GM23338 (cell line): ENCODE measurements around the gene SLC25A18. TPM values are rescaled to one million over a fixed set of nuclear protein-coding genes. Genes with fewer than 3 reads are reported as not detected.
"Not testable (repeated sequence)": the region's sequence is repeated elsewhere in the genome, so short reads cannot be mapped to it uniquely, and the experiment has no call there.

Experiments
- ATAC-seq: fragments of 200-7000 bp; cut with Tn5 transposase; 3 replicates; pipeline ENCODE4 v1.9.1; 2020
- DNase-seq: peaks from one replicate; pipeline ENCODE4 v3.0.0-alpha.2; 2015; ENCODE audit warnings: low spot score
- H2AFZ ChIP-seq: fragments of 200-600 bp; sonication (generic); 2 replicates; pipeline ENCODE4 v1.8.0; 2016; ENCODE audit warnings: antibody characterized with exemption, mild to moderate bottlenecking, moderate library complexity
- H3F3A ChIP-seq: fragments of 200-600 bp; sonication (generic); replicated peaks from 2 replicates; pipeline ENCODE4 v1.8.0; 2017; ENCODE audit warnings: antibody characterized with exemption, mixed run types, low read depth
- H3K27ac ChIP-seq: fragments of 200-600 bp; sonication (generic); 2 replicates; pipeline ENCODE4 v1.6.1; 2016; ENCODE audit warnings: low read depth
- H3K27me3 ChIP-seq: fragments of 200-600 bp; sonication (generic); 2 replicates; pipeline ENCODE4 v1.8.0; 2016; ENCODE audit warnings: mild to moderate bottlenecking, mixed run types, moderate library complexity; ENCODE audit not compliant: insufficient read depth
- H3K36me3 ChIP-seq: fragments of 200-600 bp; sonication (generic); 2 replicates; pipeline ENCODE4 v1.8.0; 2016; ENCODE audit warnings: mild to moderate bottlenecking; ENCODE audit not compliant: insufficient read depth
- H3K4me1 ChIP-seq: fragments of 200-600 bp; sonication (generic); 2 replicates; pipeline ENCODE4 v1.8.0; 2016; ENCODE audit warnings: mild to moderate bottlenecking, moderate library complexity; ENCODE audit not compliant: insufficient read depth
- H3K4me2 ChIP-seq: fragments of 200-600 bp; sonication (generic); 2 replicates; pipeline ENCODE4 v1.7.1; 2017; ENCODE audit warnings: mixed run types
- H3K4me3 ChIP-seq: fragments of 200-600 bp; sonication (generic); 2 replicates; pipeline ENCODE4 v1.6.1; 2016; ENCODE audit warnings: mixed run types
- H3K79me2 ChIP-seq: fragments of 200-600 bp; sonication (generic); replicated peaks from 2 replicates; pipeline ENCODE4 v1.8.0; 2017; ENCODE audit warnings: mild to moderate bottlenecking; ENCODE audit not compliant: insufficient read depth
- H3K9me2 ChIP-seq: fragments of 200-600 bp; sonication (generic); 2 replicates; pipeline ENCODE4 v1.8.0; 2017; ENCODE audit not compliant: insufficient read depth
- H4K20me1 ChIP-seq: fragments of 200-600 bp; sonication (generic); replicated peaks from 2 replicates; pipeline ENCODE4 v1.8.0; 2017; ENCODE audit warnings: mild to moderate bottlenecking; ENCODE audit not compliant: insufficient read depth
- H3K27ac Mint-ChIP-seq: 2 replicates; pipeline ENCODE4 v1.8.0; 2020; ENCODE audit warnings: inconsistent platforms, mild to moderate bottlenecking, moderate library complexity, mixed read lengths
- H3K27me3 Mint-ChIP-seq: 3 replicates; pipeline ENCODE4 v1.8.0; 2022; ENCODE audit warnings: low read depth, mild to moderate bottlenecking, moderate library complexity, mixed read lengths, inconsistent platforms; ENCODE audit not compliant: insufficient read depth, poor library complexity
- H3K36me3 Mint-ChIP-seq: 3 replicates; pipeline ENCODE4 v1.8.0; 2021; ENCODE audit warnings: low read depth, mild to moderate bottlenecking, inconsistent platforms, moderate library complexity, mixed read lengths
- H3K4me1 Mint-ChIP-seq: 3 replicates; pipeline ENCODE4 v1.8.0; 2020; ENCODE audit warnings: mild to moderate bottlenecking, inconsistent platforms, mixed read lengths
- H3K4me3 Mint-ChIP-seq: 3 replicates; pipeline ENCODE4 v1.8.0; 2021; ENCODE audit warnings: moderate library complexity, mild to moderate bottlenecking, inconsistent platforms, mixed read lengths
- H3K9me3 Mint-ChIP-seq: 3 replicates; pipeline ENCODE4 v1.8.0; 2020; ENCODE audit warnings: moderate library complexity, mild to moderate bottlenecking, inconsistent platforms, mixed read lengths
- CREB1 ChIP-seq: fragments of 250-450 bp; sonication (Bioruptor Pico); IDR thresholded peaks from 2 replicates; pipeline ENCODE4 v1.5.0; 2020; ENCODE audit warnings: low read depth, mild to moderate bottlenecking, moderate library complexity
- EZH2phosphoT487 ChIP-seq: fragments of 200-600 bp; sonication (generic); IDR thresholded peaks from one replicate; pipeline ENCODE4 v1.8.1; 2018; ENCODE audit warnings: antibody characterized with exemption; ENCODE audit not compliant: unreplicated experiment
- JUNB ChIP-seq: IDR thresholded peaks from one replicate; pipeline ENCODE4 v1.6.1; 2016; ENCODE audit warnings: antibody characterized with exemption; ENCODE audit not compliant: unreplicated experiment
- ZNF114 ChIP-seq: fragments of 250-450 bp; sonication (Bioruptor Pico); IDR thresholded peaks from 2 replicates; pipeline ENCODE4 v1.5.0; 2020; ENCODE audit warnings: mild to moderate bottlenecking, moderate library complexity
- ZNF331 ChIP-seq: fragments of 250-450 bp; sonication (Bioruptor Pico); IDR thresholded peaks from 2 replicates; pipeline ENCODE4 v1.5.0; 2020; ENCODE audit warnings: low read depth, mild to moderate bottlenecking, moderate library complexity
- polyA plus RNA-seq: library from polyadenylated mRNA; unstranded; fragments of >200 nt; fragmentation: Nextera tagmentation; extraction: Ambion mirVana; gene quantifications from 2 replicates; pipeline ENCODE4 v1.2.1, GENCODE V29; 2016
- total RNA-seq: library from RNA; depleted of rRNA; stranded (reverse); fragments of >200 nt; shearing (Covaris generic); gene quantifications from 2 replicates; pipeline ENCODE4 v1.2.3, GENCODE V29; 2014
- TF ChIP-seq, protein P1 (sequence below), 2 experiments: fragments of 200-600 bp in 1 of 2; sonication (generic) in 1 of 2; conservative IDR thresholded peaks; 2 replicates each; pipeline versions ENCODE4 v1.5.1 to v1.6.1; 2016 to 2017; ENCODE audit warnings: antibody characterized with exemption in 2 of 2, low read depth in 2 of 2, mild to moderate bottlenecking in 2 of 2, moderate library complexity in 1 of 2
- TF ChIP-seq, protein P2 (sequence below): IDR thresholded peaks from one replicate; pipeline ENCODE4 v1.6.1; 2018; ENCODE audit warnings: antibody characterized with exemption; ENCODE audit not compliant: unreplicated experiment
- TF ChIP-seq, protein P3 (sequence below): IDR thresholded peaks from 2 replicates; pipeline ENCODE4 v1.6.1; 2016; ENCODE audit warnings: antibody characterized with exemption

Gene SLC25A18
- total and polyA plus RNA-seq, 2 experiments from 2014 or later: 1.2 to 1.9 TPM

DNA sequence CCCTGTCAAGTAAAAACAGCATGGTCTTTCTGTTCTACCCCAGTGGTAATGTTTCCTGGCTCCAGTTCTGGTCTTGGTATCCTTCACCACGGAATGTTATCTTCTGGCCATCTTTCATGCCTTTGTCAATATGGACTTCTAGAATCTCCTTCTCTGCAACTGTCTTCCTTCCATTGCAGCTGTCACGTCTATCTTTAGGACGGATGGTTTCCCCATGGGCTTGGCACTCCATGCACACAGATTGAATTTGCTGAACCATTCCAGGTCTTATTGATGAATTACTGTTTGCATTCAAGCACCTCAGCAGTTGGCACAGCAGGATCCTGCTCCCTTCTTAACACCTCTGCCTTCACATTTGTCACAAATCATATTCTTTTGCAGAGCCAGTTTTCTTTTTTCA, 44.9 kb upstream of the SLC25A18 start (continued):
- TF ChIP-seq, protein P1, sequence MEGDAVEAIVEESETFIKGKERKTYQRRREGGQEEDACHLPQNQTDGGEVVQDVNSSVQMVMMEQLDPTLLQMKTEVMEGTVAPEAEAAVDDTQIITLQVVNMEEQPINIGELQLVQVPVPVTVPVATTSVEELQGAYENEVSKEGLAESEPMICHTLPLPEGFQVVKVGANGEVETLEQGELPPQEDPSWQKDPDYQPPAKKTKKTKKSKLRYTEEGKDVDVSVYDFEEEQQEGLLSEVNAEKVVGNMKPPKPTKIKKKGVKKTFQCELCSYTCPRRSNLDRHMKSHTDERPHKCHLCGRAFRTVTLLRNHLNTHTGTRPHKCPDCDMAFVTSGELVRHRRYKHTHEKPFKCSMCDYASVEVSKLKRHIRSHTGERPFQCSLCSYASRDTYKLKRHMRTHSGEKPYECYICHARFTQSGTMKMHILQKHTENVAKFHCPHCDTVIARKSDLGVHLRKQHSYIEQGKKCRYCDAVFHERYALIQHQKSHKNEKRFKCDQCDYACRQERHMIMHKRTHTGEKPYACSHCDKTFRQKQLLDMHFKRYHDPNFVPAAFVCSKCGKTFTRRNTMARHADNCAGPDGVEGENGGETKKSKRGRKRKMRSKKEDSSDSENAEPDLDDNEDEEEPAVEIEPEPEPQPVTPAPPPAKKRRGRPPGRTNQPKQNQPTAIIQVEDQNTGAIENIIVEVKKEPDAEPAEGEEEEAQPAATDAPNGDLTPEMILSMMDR (conservative IDR thresholded peaks at IDR 0.05; ENCODE audit: low read depth in 2 of 2): no peak
- TF ChIP-seq, protein P2, sequence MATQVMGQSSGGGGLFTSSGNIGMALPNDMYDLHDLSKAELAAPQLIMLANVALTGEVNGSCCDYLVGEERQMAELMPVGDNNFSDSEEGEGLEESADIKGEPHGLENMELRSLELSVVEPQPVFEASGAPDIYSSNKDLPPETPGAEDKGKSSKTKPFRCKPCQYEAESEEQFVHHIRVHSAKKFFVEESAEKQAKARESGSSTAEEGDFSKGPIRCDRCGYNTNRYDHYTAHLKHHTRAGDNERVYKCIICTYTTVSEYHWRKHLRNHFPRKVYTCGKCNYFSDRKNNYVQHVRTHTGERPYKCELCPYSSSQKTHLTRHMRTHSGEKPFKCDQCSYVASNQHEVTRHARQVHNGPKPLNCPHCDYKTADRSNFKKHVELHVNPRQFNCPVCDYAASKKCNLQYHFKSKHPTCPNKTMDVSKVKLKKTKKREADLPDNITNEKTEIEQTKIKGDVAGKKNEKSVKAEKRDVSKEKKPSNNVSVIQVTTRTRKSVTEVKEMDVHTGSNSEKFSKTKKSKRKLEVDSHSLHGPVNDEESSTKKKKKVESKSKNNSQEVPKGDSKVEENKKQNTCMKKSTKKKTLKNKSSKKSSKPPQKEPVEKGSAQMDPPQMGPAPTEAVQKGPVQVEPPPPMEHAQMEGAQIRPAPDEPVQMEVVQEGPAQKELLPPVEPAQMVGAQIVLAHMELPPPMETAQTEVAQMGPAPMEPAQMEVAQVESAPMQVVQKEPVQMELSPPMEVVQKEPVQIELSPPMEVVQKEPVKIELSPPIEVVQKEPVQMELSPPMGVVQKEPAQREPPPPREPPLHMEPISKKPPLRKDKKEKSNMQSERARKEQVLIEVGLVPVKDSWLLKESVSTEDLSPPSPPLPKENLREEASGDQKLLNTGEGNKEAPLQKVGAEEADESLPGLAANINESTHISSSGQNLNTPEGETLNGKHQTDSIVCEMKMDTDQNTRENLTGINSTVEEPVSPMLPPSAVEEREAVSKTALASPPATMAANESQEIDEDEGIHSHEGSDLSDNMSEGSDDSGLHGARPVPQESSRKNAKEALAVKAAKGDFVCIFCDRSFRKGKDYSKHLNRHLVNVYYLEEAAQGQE: no peak
- no peak for TF ChIP-seq CREB1 (CRISPR knock-in tag)
- no peak for TF ChIP-seq ZNF331
- TF ChIP-seq JUNB: no peak
- no peak for TF ChIP-seq EZH2phosphoT487
- TF ChIP-seq, protein P3, sequence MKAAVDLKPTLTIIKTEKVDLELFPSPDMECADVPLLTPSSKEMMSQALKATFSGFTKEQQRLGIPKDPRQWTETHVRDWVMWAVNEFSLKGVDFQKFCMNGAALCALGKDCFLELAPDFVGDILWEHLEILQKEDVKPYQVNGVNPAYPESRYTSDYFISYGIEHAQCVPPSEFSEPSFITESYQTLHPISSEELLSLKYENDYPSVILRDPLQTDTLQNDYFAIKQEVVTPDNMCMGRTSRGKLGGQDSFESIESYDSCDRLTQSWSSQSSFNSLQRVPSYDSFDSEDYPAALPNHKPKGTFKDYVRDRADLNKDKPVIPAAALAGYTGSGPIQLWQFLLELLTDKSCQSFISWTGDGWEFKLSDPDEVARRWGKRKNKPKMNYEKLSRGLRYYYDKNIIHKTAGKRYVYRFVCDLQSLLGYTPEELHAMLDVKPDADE: no peak
- TF ChIP-seq ZNF114 (CRISPR knock-in tag): no peak

DNA sequence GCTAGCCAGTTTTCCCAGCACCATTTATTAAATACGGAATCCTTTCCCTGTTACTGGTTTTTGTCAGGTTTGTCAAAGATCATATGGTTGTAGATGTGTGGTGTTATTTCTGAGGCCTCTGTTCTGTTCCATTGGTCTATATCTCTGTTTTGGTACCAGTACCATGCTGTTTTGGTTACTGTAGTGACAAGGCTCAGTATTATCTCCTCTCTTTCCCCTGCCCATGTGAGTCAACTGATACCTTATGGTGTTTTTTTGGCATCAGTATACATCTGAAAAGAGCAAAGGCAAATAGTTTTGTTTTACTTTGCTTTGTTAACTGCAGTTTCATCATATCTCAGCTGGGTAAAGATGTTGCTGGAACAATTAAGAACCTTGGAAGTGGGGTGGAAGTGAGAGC, 41.3 kb upstream of the SLC25A18 start:
- H3K36me3 Mint-ChIP-seq: peaks cover 74% of the 10 kb centered on the region
- Histone ChIP-seq H3K36me3 (peaks cover 19% of the 10 kb centered on the region), H3K79me2 (peaks cover 44% of the 10 kb centered on the region)

More for the DNA sequence above, 41.3 kb upstream of the SLC25A18 start:
- not testable (repeated sequence) for DNase-seq, H3F3A ChIP-seq, H3K27me3 ChIP-seq, H3K4me3 Mint-ChIP-seq, H4K20me1 ChIP-seq, H3K4me3 ChIP-seq, H3K27ac ChIP-seq, H3K4me2 ChIP-seq, H3K9me2 ChIP-seq, H3K27me3 Mint-ChIP-seq, H3K4me1 Mint-ChIP-seq, H3K27ac Mint-ChIP-seq, H3K9me3 Mint-ChIP-seq, ATAC-seq, H2AFZ ChIP-seq, H3K4me1 ChIP-seq
